Measurements from ENCODE around the gene AIRE.
"Not testable (repeated sequence)": the region's sequence is repeated elsewhere in the genome, so short reads cannot be mapped to it uniquely, and the experiment has no call there.

The AIRE gene

DNA sequence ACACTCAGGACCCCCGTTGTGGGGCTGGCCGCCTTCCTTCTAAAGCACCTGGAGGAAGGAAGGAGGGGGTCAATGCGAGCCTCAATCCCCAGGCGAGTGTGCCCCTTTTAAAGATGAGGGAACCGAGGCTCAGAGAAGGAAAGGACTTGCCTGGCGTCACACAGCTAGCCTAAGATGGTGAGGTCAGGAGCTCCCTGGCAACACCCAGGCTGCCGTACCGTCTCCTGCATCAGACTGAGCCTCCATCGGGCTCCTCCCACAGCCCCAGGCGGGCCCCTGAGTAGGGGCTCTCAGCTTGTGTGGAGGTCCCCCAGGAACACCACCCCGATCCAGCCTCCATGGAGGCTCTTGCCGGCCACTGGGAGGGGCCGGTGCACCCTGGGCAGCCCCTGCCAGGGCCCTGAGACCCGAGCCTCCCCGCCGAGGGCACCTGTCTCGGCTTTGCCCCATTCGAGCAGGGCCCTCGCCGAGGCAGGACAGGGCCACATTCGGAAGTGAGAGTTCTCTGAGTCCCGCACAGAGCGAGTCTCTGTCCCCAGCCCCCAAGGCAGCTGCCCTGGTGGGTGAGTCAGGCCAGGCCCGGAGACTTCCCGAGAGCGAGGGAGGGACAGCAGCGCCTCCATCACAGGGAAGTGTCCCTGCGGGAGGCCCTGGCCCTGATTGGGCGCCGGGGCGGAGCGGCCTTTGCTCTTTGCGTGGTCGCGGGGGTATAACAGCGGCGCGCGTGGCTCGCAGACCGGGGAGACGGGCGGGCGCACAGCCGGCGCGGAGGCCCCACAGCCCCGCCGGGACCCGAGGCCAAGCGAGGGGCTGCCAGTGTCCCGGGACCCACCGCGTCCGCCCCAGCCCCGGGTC lies at the start of gene AIRE:
AIRE (plus strand) TSS at position 739 of the 855 bp plus-strand sequence. CDS start 131 bp downstream, outside the sequence.
- DNase-seq: no peak

DNA sequence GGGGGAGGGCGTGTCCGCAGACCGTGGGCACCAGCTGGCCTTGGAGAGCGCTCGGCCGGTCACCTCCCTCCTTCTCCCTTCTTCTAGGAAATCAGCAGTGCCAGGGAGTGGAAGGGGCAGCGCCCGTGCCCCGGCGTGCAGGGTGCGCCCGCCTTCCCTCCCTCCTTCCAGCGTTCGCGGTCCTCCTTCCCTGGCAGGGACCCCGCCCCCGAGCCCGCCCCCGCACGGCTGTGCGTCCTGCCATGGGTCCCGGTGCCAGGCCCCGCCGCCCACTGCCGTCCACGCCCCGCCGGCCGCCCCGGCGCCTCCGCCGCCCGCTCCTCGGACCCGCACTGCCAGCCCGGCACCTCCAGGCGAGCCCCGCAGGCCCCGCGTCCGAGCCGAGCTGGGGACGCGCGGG lies 45.3 kb upstream of the AIRE start:
- not testable (repeated sequence) for DNase-seq

DNA sequence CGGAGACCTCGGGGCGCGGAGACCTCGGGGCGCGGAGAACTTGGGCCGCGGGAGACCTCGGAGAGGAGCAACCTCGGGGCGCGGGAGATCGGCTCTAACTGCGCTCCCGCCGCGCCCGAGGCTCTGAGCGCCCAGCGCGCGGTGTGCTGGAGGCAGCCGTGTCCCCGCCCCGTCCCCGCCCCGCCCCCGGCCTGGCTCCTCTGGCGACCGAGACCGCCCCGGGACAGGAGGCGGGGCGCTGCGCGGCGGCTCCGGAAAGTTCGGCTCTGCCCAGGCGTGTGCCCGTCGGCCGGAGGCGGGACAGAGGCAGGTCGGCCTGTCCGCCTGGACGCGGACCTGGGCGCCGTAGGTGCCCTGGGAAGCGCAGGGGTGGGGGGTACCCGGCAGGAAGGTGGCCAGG lies 44.8 kb upstream of the AIRE start, which contains the start of gene ICOSLG:
ICOSLG (minus strand) TSS at position 102 of the 400 bp plus-strand sequence. CDS start 126 bp downstream, outside the sequence.
- DNase-seq: not testable (repeated sequence)

DNA sequence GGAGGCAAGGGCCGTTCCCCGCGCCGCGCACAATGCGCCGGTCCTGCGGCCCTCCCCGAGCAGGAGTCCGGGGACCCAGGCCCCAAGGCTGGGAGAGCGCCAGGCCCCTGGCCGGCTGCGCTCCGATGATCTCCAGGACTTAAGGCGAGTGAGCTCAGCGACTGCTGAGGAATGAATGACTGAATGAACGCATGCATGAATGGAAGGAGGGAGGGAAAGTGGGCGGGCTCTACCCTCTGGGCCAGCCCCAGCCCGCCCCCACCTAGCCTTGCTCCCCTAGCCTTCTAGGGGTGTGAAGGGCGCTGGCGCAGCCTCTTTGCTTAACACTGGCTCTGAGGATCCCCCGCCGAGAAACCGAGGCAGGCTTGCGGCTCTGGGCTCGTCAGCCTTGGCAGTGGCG lies 44.4 kb upstream of the AIRE start:
- not testable (repeated sequence) for DNase-seq

DNA sequence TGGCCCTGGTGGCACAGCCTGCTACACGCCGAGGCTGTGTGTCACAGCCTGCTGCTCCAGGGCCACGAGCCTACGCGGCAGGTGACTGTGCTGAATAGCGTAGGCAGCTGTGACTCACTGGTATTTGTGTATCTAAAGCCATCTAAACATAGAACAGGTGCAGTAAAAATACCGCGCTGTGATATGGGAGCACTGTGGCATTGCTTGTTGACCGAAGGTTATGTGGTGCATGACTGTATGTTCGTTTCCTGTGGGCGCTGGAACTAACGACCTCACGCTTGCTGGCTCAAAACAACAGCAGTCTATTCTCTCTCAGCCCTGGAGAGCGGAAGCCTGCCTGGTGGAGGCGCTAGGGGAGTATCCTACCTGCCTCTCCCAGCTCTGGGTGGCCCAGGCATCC lies 41.7 kb upstream of the AIRE start:
- not testable (repeated sequence) for DNase-seq

DNA sequence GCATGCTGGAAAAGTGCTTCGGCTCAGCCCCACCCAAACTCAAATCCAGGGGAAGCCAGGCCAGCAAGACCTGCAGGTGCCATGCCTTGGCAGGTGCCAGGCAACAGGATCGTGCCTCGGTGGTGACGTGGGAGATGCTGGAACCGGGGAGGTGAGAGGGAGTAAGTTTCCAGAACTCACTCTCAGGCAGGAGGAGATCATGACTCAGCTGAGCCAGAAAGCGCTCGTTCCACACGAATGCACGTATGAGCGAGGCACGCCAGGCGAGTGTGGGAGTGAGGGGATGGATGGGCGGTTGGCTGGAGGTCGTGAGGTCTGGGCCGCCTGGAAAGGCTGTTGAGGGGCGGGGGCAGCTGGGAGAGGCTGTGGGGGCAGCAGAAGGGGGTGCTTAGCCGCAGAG lies 37.8 kb upstream of the AIRE start:
- not testable (repeated sequence) for DNase-seq

DNA sequence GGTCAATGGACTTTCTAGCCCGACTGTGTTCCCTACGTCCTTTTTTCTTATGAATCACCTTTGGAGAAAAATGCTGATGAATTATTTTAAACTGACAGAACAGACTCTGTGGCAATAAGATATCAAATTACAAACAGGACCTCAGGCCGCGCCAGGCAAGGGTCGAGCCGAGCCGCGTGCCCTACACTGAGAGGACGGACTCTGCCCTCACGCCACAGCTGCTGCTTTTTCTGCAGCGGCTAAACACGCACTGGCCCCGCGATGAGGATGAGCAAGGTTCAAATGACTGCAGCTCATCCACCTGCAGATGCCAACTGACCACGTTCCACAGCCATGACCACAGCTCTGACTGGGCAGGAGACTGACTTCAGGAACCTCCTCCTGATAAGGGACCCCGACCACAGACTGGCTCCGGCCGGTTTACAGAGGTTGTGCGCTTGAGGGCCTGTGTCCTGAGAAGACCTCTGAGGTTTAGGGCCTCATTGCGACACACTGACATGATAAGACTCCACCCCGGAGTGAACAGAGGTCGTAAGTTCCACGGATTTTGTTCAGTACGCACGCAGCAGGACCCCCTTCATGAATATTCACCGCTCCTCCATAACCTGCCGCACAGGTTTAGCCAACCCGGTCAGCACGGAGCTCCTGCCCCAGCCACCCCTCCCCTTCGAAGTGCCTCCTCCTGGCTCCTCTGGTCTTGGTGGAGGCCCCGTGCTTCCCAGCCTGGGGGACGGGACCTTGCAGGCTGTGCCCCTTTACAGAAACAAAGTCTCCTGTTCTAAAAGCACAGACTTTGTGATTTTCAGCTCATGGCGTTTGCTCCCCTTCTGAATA lies 36.3 kb upstream of the AIRE start:
- DNase-seq: not testable (repeated sequence)

DNA sequence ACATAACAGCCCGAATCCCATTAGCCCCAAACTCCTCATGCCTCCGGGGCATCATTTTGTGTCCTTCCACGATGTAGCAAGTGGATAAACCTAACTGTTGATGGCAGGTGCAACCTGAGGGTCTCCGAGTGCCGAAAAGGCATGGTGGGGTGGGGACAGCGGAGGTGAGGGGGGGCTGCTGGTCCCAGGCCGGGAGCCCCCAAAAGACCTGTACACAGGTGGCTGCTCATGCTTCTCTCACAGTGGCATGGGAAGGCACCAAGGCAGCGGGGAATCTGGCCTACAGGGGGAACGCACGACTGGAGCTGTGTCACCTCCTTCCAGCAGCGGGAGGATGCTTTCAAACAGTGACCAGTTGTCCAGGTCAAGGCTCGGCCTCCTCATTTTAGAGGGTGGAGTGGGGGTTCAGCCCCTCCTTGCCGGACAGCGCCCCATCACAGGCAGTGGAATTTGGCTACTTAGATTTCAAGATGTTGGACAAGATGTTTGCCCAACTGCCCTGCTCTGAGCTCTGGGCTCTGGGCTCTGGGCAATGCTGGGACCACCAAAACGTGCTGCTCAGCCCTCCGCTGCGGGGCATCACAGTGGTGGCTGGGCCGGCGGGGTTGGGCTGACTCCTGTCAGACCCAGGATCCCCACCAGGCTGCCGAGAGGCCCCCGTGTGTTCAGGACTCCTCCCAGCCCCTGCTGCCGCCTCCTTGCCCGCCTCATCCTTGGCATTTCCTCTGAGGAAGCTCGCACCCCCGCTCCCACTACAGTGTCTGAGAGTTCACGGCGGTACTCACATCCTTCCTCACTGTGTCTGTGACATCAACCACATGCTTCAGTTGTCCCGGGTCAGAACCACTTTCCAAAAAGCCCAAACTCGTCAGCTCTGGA lies 31.6 kb upstream of the AIRE start:
- DNase-seq: no peak

DNA sequence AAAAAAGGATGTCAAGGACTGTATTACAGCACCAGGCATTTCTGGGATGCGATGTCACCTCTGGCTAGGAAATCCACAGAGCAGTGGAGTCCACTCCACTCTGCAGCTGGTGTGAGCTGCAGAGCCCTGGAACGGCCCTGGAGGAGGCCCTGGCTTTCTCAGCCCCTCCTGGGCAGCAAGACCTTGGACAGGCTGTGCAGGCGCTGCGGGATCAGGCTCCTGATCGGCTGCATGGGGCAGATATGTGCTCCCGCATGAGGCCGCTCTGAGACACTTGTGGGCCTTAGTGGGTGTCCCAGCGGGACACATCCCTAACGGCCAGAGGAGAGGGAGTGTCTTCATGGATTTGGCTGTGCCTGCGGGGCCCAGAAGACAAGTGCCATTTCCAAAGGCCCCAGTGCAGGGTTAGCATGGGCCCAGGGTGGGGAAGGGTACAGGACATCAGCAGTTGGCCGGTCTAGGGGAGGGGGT lies 30.1 kb upstream of the AIRE start:
- DNase-seq: no peak

DNA sequence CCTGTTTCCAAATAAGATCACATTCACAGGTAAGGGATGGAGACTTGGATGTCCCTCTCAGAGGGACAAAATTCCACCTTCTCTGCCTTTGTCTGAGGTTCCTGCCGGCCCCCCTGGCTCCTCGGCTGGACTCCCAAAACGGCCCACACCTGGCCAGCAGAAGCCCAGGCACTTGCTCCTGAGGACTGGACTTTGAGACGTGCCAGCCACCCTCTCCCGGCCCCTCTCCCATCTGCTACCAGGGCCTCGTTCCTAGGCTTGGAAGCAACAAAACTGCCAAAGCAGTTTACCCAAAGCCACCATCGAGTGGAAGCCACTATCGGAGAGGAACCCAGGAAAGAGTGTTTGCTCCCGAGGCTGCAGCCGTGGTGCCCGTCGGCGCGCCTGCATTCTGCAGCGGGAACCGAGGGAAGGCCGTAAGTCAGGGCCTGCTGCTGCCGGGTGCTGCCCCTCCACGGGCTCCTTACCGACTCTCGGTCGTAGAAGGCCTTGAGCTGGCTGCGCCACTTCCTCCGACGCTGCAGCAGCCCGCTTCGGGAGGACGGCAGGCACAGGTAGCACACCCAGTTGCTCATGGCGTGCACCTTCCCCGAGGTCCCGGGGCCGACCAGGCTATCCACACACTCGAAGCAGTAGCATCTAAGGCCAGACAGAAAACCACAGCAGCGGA lies 27.5 kb upstream of the AIRE start:
- no peak for DNase-seq

DNA sequence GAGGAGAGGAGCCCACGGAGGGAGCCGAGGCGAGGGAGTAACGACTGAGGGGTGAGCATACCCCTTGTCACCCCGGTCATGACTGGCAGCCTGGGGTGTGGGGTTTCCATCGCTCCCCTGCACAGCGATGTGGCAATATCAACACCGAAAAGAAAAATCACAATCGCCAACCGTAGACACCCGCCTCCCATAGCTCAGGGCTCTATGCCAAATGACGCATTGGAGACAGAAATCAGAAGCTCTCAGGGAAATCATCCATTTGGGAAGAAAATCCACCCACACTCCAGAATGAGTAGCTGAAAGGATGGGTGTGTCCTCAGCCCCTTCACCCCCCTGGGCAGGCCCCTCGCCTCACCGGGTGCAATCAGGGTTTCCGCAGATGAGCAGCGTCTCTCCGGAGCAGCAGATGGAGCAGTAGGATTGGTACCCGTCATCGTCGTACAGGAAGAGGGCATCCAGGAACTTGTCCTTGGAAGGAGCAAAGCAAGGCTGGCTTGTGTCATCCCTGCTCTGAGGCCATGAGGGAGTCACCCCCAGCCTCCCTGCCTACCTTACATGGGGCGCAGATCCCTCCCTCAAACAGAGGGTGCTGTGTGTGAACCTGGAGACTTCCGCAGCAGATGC lies 26.5 kb upstream of the AIRE start:
- peak; percentile 23 for DNase-seq

DNA sequence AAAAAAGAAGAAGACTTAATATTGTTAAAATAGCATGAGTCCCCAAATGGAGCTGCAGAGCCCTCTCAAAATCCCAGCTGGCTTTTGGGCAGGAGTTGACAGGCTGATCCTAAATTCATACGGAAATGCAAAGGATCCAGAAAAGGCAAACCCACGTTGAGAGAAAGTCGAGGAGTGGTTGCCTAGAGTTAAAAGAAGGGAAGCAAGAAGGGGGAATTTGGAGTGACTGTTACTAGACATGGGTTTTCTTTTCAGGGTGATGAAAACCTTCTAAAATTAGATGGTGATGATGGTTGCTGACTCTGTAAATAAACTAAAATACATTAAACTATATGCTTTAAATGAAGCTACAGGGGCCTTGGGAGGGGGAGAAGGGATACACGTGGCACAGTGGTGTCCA lies 25.6 kb upstream of the AIRE start:
- DNase-seq: no peak

DNA sequence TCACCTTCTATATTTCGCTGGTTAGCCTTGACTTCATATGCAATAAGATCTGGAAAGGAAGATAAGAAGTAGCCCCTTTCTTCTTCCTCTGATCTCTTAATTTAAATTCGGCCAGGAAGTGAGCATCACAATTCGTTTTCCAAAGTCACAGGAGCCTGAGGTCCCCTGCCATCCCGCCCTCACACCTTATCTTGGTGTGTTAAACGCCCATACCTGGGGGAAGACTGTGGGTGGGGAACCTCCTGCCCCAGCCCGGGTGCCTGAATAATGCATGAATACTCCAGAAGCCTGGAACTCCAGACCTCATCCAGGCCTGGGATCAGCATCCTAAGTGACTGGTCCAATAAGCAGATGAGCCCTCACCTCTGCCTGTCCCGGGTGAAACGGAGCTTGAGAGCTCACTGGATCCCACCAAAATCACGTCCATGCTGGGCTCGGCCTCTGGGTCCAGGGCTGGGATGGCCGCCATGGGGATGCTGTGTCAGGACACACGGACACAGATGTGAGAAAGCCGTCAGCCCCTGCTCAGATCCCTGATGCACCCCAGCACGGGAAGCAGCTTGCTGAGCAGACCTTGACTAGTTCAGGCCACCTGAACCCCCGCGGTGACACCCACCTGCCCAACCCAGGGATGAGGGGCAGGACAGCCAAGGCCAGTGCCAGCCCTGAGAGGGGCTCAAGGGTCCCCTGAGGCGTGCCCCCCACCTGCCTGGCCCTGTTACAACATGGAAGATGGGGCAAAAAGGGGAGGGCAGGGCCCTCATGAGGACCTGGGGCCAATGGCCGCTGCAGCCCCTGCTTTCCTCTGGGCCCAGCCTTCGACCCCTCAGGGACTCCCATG lies 24.7 kb upstream of the AIRE start:
- no peak for DNase-seq

DNA sequence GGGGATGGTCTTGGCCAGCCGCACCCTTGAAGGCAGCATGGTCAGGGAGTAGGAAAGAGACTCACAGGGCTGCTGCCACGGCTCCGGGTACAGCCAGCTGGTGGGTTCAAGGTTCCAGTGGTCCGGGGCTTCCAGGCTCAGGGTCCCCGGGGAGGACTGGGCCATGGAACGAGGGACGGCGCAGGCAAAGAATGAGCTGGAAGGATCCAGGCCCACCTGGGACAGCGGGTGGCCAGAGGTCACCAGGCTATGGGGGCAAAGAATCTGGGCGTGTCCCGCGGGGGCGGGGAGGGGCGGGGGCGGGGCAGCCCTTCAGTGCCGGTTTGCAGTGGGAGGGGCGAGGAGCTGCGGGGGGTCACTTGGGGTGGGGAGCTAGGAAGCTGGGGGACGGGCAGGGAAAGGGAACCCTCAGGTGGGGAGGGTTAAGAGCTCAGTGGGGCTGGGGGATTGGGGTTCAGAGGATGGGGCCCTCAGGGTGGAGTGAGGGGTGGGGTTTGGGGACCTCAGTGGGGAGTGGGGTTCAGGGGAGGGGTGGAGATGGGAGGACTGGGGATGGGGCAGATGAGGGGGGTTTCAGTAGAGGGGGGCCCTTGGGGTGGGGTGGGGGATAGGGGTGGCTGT lies 23.9 kb upstream of the AIRE start, which contains the start of gene DNMT3L:
DNMT3L (minus strand) TSS at position 223 of the 621 bp plus-strand sequence. CDS start 638 bp downstream, outside the sequence.
- DNase-seq: no peak

DNA sequence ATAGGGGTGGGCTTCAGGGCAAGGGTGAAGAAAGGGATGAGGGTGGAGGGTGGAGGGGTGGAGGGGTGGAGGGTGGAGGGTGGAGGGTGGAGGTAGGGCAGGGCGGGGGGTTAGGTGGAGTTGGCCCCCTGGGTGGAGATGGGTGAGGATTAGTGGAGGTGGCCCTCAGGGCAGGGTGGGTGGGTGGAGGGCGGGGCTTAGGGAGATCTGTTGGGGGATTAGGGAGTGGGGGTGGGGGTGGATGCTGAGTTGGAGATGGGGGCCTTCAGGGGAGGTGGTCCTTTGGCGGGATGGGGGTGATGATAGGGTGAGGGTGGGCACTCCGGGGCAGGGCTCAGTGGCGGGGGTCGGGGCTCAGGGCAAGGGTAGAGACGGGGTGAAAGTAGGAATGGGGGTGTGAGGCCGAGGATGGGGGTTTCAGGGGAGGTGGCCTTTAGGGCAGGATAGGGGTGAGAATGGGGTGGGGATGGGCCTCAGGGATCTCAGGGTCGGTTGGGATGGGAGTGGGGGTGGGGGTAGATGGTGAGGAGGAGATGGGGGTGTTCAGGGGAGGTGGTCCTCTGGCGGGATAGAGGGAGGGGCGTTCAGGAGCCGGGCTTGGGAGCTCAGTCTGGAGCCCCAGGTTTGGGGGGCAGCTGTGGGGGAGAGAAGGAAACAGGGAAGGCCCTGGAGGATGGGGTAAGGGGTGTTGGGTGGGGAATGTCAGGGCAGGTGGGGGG lies 23.2 kb upstream of the AIRE start:
- DNase-seq: peak; percentile 91

DNA sequence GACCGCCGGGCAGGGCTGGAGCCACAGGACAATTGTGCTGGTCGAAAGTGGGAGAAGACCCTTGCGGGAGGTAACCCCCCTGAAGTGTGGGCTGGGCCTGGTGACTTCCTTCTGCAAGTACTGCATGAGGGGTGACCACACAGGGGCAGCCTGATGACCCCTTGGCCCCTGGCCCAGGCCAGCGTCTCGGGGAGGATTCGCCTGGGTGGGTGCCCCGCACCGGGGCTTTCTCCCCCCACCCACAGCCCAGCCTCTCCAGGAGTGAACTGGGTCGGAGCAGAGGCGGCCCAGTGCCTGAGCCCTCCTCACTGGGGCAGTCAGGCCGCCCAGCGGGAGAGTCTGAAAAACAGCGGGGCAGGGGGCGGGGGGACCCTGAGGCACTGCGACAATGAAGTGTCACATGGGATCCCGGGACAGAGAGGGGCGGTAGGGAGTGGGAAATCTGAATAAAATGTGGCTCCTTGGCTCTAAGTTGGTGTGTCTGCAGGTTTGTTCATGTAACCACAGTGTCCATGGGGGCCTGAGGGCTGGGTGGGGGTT lies 22.4 kb upstream of the AIRE start:
- peak; percentile 85 for DNase-seq

DNA sequence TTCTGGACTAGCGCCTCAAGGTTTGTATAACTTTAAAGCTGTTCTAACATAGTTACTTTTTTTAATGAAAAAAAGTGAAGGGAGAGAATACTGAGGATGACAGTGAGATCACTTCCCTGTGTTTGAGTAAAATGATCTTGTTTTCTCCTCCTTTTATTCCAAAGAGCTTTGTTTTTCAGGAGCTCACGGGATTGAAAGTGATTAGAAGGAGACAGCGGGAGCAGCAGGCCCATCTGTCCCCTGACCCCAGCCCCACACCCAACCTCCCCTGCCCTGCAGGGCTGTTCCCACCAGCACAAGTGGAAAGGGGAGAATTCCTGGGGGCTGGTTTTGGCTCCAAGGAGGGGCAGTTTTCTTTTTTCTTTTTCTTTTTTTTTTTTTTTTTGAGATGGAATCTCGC lies 21.9 kb upstream of the AIRE start:
- DNase-seq: peak; percentile 93

DNA sequence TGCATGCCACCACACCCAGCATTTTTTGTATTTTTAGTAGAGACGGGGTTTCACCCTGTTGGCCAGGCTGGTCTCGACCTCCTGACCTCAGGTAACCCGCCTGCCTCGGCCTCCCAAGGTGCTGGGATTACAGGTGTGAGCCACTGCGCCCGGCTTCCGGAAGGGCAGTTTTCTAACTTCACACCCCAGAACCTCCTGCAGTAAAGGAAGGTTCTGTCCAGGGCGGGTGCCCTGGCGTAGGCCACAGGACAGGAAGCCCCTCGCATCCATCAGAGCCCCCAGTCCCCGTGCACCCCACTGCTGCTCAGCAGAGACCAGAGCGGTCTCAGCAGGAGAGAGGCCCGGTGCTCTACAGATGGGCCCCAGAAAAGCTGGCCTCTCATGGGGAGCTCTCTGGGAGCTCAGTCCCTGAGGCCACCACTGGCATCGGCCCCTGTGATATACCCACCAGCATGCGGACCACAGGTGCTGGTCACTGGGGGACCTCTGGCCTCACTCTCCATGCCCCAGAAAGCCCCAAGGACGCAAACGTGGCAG lies 19.9 kb upstream of the AIRE start:
- DNase-seq: no peak

Measured in NCI-H82 (cell line).